Middle frontal gyrus (tissue), 1 donor: Measurements from ENCODE around the gene ANKRD11.
A peak's percentile ranks its signal among the peaks of the same experiment; 100 is the strongest.
"Not testable (repeated sequence)": the region's sequence is repeated elsewhere in the genome, so short reads cannot be mapped to it uniquely, and the experiment has no call there.

ENCODE experiments used
- DNase-seq: peaks from one replicate; pipeline ENCODE4 v3.0.0-alpha.2; 2015; ENCODE audit warnings: low spot score; ENCODE audit errors: extremely low spot score

The ANKRD11 gene

GRCh38 chr16:89269805-89270665 lies 220.3 kb downstream of the ANKRD11 start:
- DNase-seq, result no peak

DNA sequence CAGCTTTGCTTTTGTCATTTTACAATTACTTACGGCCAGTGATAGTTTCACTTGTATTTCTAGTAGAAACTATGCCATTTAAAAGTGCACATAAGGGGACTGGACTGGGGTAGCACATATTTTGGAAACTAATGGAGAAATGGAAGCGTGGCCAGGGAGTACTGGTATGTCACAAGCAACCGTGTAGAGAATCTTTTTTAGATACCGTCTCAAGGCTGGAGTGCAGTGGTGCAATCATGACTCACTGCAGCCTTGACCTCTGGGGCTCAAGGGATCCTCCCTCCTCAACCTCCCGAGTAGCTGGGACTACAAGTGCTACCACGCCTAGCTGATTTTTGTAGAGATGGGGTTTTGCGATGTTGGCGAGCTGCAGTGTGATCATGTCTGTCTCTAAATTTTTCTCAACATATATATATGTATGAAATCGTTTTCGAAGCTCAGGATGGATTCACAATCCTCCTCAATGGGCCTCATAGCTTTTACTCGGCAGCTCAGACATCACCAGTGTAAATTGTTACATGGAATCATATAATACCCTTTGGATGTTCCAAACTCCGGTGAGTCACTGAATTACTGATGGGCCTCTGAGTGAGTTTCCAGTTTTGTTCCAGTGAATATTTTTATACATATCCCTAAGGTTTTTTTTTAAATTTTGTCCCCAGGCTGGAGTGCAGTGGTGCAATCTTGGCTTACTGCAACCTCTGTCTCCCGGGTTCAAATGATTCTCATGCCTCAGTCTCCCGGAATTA lies 221.2 kb downstream of the ANKRD11 start:
- no peak for DNase-seq

GRCh38 chr16:89268585-89268984 lies 221.8 kb downstream of the ANKRD11 start:
- no peak for DNase-seq

DNA sequence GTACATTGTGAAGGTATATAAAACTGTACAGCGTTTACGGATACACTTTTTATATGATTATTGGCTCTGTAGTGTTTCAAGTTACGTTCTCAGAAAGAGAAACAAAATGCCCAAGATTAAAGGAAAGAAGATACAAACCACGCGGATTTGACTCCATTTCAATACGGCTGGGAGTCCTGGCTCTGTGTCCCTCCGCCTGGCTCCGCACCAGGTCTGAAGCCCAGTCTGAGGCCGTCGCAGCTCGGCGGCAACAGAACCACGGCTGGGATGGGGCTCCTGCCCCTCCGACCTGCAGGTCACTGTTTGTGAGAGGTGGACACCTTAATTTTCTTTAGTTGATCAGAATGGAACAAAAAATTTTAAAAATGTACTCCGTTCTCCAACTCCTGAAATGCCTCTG lies 222.6 kb downstream of the ANKRD11 start:
- DNase-seq, result not testable (repeated sequence)

DNA sequence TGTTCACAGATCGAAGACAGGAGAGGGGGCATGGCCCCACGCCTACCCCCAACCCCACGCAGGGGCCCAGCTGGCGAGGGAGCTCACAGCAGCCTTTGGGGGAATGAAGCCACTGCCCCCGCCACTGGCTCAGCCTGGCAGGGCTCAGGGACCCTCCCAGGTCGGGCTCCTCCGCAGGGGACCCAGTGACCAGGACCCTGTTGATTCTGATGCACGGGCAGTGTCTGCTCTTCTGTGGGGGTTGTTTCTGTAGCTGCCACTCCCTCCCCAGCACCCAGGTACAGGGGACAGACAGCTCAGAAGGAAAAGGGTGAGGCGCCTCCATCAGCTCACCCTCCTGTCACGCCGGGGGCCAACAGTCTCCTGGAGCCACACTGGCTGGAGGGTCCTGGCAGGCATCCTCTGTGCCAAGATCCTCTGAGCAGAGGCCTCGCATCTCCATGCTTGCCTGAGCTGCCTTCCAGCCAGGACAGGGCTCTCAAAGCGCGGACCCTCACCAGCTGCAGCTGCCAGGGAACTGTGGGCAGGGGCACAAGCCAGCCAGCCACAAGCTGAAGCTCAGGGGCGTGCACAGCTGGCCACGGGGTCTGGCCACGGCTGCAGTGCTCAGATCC lies 223.7 kb downstream of the ANKRD11 start:
- DNase-seq, result no peak

- DNase-seq, result no peak
Measured at GRCh38 chr16:89265647-89266046, 224.7 kb downstream of the ANKRD11 start.

DNA sequence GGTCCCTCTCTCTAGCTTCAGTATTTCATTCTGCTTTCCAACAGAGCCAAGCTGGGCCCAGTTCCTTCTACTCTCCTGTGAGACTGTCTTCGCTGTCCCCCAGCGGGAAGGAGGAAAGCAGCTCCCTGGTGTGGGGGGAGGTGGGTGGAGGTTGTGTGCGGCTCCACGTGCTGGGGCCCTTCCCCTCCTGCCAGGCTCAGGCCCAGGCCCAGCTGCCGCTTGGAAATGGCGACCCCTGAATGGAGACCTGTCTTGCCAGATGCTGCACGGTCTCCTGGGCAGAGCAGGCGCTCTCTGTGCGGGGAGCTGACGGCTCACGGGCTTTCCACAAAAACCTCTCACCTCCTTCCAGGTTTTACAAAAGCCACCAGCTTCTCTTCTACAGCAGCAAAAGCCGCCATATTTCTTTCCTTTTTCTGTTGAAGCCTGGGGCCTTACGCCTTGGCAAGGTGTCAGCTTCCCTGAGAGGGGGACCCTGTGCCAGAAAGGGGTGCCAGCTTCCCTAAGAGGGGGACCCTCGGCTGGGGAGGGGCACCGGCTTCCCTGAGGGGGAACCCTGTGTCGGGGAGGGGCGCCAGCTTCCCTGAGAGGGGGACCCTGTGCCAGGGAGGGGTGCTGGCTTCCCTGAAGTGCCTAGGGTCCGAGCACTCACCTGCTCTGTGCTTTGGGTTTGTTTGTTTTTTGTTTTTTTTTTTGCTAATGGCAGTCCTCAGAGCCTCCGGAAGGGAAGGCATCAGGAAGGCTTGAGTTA lies 225.4 kb downstream of the ANKRD11 start:
- no peak for DNase-seq

DNA sequence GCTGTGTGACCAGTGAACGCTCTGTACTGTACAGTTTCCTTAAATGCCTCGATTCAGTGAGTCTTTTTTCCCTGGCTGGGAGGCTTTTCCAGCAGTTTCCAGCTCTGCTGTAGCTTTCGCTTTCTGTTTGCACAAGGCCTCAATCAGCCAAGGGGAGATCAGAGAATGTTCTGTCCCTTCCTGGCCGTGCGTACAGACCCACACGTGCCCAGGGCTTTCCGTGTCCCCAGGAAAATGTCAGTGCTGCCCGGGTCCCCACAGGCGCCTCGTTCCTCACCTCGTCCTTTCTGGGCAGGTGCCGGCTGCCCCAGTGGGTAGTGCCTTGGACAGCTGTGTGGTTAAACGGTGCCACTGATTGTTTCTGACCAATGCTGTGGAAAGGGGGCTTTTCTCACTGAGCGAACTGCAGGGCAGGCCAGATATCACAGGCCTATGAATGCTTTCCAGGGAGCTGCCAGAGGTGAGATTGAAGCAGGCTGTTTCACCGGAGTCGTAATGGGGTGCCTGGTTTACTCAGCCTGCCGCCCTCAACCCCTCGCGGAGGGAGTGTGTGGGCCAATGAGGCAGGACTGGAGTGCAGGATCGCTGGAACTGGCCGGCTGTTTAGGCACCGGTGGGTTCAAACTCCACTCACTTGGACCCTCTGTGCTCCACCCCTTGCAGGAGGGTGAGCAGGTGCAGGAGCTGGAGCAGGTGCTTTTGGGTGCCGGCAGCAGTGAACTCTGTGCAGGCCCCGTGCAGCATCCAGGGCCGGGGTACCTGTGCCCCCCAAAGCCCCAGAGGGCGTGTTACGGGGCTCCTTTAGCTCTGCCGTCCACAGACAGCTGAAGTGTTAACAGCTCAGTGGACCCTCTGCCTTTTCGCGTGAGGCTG lies 228.4 kb downstream of the ANKRD11 start:
- DNase-seq, result no peak

- not testable (repeated sequence) for DNase-seq
Measured at GRCh38 chr16:89259901-89260300, 230.5 kb downstream of the ANKRD11 start.

GRCh38 chr16:89257757-89258465 lies 232.4 kb downstream of the ANKRD11 start:
- DNase-seq, result no peak

GRCh38 chr16:89257281-89257731 lies 233.1 kb downstream of the ANKRD11 start:
- no peak for DNase-seq

GRCh38 chr16:89256651-89257254 lies 233.6 kb downstream of the ANKRD11 start:
- peak; percentile 13 for DNase-seq

- DNase-seq, result no peak
Measured at GRCh38 chr16:89253548-89254287, 236.6 kb downstream of the ANKRD11 start.

DNA sequence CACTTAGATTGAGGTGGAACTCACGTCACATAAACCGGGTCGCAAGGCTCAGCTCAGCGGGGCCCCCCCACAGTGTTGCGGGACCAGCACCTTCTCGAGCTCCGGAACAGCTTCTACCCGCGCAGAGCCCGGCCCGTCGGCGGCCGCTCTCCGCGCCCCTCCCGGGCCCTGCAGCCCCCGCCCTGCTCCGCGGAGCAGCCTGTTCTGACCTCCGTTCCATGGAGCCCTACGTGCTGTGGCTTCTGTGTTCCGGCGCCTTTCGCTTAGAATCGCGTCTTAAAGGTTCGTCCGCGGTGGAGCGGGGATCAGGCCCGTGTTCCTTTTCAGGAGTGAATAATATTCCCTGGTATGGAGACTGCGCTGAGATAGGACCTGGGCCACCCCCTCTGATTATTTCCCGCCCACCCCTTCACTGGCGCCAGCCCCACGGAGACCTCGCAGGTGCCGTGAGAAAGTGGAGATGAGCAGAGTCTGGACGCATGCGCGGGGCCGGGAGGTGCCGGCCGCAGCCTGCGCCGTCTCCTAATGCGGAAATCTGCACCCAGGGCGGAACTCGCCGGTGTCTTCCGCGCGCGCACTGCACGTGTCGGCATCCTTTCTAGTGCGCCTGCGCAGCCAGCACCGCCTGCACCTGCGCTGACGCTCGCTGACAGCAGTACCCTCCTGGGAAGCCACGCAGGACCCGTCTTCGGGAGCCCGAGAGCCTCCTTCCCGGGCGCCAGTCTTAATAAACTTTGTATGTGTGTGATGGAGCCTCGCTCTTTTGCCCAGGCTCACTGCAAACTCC lies 242.0 kb downstream of the ANKRD11 start:
- DNase-seq, result no peak

GRCh38 chr16:89247734-89248075 lies 242.7 kb downstream of the ANKRD11 start:
- not testable (repeated sequence) for DNase-seq

- peak; percentile 53 for DNase-seq
Measured at GRCh38 chr16:89246903-89247733, 243.2 kb downstream of the ANKRD11 start.

DNA sequence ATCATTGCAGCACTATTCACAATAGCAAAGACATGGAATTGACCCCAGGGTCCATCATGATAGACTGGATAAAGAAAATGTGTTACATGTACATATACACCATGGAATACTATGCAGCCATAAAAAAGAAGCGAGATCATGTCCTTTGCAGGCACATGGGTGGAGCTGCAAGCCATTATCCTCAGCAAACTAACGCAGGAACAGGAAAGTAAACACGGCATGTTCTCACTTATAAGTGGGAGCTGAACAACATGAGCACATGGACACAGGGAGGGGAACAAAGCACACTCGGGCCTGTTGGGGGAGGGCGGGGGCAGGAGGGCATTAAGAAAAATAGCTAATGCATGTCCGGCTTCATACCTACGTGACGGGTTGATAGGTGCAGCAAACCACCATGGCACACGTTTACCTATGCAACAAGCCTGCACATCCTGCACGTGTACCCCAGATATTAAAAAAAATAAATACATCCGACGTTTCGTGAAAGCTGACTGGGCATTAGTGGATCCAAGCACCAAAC lies 243.9 kb downstream of the ANKRD11 start:
- DNase-seq, result no peak
